ENCODE results near the gene INSL3.
A peak's percentile ranks its signal among the peaks of the same experiment; 100 is the strongest.

INSL3 gene

GRCh38 chr19:17775991-17776803 is 45.1 kb downstream of the INSL3 start:
- DNase-seq = no peak
- CTCF ChIA-PET = interaction anchor here (1.5 to 3.0 kb wide), 3 partner anchors 52 to 79 kb away, joined by 3 to 21 read pairs (median 10); no protein-coding TSS in a partner anchor
- H3K4me1 Mint-ChIP-seq = peaks cover 5% of the 10 kb centered on the region
- H3K4me3 Mint-ChIP-seq = no peak overlapping the region
- H3K27me3 Mint-ChIP-seq = no peaks in the 10 kb centered on the region
- H3K9me3 Mint-ChIP-seq = no peaks in the 10 kb centered on the region
- peaks cover 45% of the 10 kb centered on the region for H3K36me3 Mint-ChIP-seq
- no peak overlapping the region for H3K27ac Mint-ChIP-seq

- Mint-ChIP-seq H3K4me3 (no peak overlapping the region), H3K36me3 (peaks cover 52% of the 10 kb centered on the region), H3K27ac (no peak overlapping the region)
These were observed 45.9 kb downstream of the INSL3 start for GRCh38 chr19:17775245-17775927.

GRCh38 chr19:17772172-17772571 is 49.1 kb downstream of the INSL3 start:
- Mint-ChIP-seq H3K36me3 (peaks cover 53% of the 10 kb centered on the region), H3K4me3 (no peak overlapping the region), H3K27ac (no peak overlapping the region), H3K4me1 (no peaks in the 10 kb centered on the region), H3K9me3 (no peaks in the 10 kb centered on the region), H3K27me3 (no peaks in the 10 kb centered on the region)
- CTCF ChIA-PET = interaction anchor here (2.5 kb wide), 1 partner anchor 12 kb away, joined by 7 read pairs; no protein-coding TSS in a partner anchor
- DNase-seq = no peak

More at GRCh38 chr19:17775245-17775927, 45.9 kb downstream of the INSL3 start:
- Mint-ChIP-seq H3K27me3 (no peaks in the 10 kb centered on the region), H3K9me3 (no peaks in the 10 kb centered on the region), H3K4me1 (peaks cover 5% of the 10 kb centered on the region)
- CTCF ChIA-PET = interaction anchor here (0.5 to 3.0 kb wide), 8 partner anchors 8 to 326 kb away, joined by 3 to 21 read pairs (median 4); partner anchors contain the start of gene MAP1S
- peak; percentile 54 for DNase-seq

- CTCF ChIA-PET = interaction anchor here (2.5 kb wide), 1 partner anchor 13 kb away, joined by 7 read pairs; no protein-coding TSS in a partner anchor
- H3K27me3 Mint-ChIP-seq = no peaks in the 10 kb centered on the region
- H3K4me3 Mint-ChIP-seq = no peak overlapping the region
- H3K36me3 Mint-ChIP-seq = peaks cover 55% of the 10 kb centered on the region
- no peak overlapping the region for H3K27ac Mint-ChIP-seq
- peaks cover under 1% of the 10 kb centered on the region for H3K4me1 Mint-ChIP-seq
- no peaks in the 10 kb centered on the region for H3K9me3 Mint-ChIP-seq
- DNase-seq = no peak
These were observed 50.7 kb downstream of the INSL3 start for GRCh38 chr19:17770613-17771012.

- H3K9me3 Mint-ChIP-seq = no peaks in the 10 kb centered on the region
- H3K27ac Mint-ChIP-seq = no peak overlapping the region
- DNase-seq = no peak
- peaks cover 52% of the 10 kb centered on the region for H3K36me3 Mint-ChIP-seq
- H3K4me1 Mint-ChIP-seq = peaks cover 8% of the 10 kb centered on the region
- H3K4me3 Mint-ChIP-seq = no peak overlapping the region
- CTCF ChIA-PET = interaction anchor here (1.4 to 1.7 kb wide), 2 partner anchors 17 to 21 kb away, joined by 3 to 5 read pairs; no protein-coding TSS in a partner anchor
- H3K27me3 Mint-ChIP-seq = no peaks in the 10 kb centered on the region
These were observed 53.8 kb downstream of the INSL3 start for GRCh38 chr19:17767559-17767958.

GRCh38 chr19:17766543-17767131 is 54.7 kb downstream of the INSL3 start:
- H3K27me3 Mint-ChIP-seq = no peaks in the 10 kb centered on the region

More at GRCh38 chr19:17766543-17767131, 54.7 kb downstream of the INSL3 start:
- H3K27ac Mint-ChIP-seq = no peak overlapping the region
- CTCF ChIA-PET = interaction anchor here (1.0 to 1.7 kb wide), 9 partner anchors 10 to 93 kb away, joined by 3 to 6 read pairs (median 4); partner anchors contain the start of gene RPL18A
- DNase-seq = peak; percentile 46
- H3K4me1 Mint-ChIP-seq = peaks cover 8% of the 10 kb centered on the region
- H3K9me3 Mint-ChIP-seq = no peaks in the 10 kb centered on the region
- H3K4me3 Mint-ChIP-seq = no peak overlapping the region
- peaks cover 48% of the 10 kb centered on the region for H3K36me3 Mint-ChIP-seq

Data from activated naive CD4-positive, alpha-beta T cell treated with anti-CD3 and anti-CD28 coated beads, Interleukin-2, amount 10 ng/mL, durations not matched to agents 7 days and 5 days (primary cell).